Activated gamma-delta T cell treated with anti-CD3 and anti-CD28 coated beads, Interleukin-2, amount 50 U/mL, for 16 hours (primary cell): ENCODE results near the gene CKAP5.
A peak's percentile ranks its signal among the peaks of the same experiment; 100 is the strongest.
"Not testable (repeated sequence)": the region's sequence is repeated elsewhere in the genome, so short reads cannot be mapped to it uniquely, and the experiment has no call there.

Experiments
- DNase-seq: peaks from one replicate; pipeline ENCODE4 v3.0.0-alpha.2; 2020; ENCODE audit warnings: low read depth

The CKAP5 gene

GRCh38 chr11:46855167-46855566 lies 9.1 kb upstream of the CKAP5 start:
- no peak for DNase-seq

GRCh38 chr11:46850829-46851380 lies 4.8 kb upstream of the CKAP5 start:
- no peak for DNase-seq

GRCh38 chr11:46849631-46850030 lies 3.6 kb upstream of the CKAP5 start:
- no peak for DNase-seq

GRCh38 chr11:46846510-46846830 lies 390 bp upstream of the CKAP5 start:
- DNase-seq: no peak

- DNase-seq: no peak
Observed at GRCh38 chr11:46845440-46845739, 690 bp downstream of the CKAP5 start.

- DNase-seq: no peak
Observed at GRCh38 chr11:46840116-46840515, 6.0 kb downstream of the CKAP5 start.

GRCh38 chr11:46838501-46838900 lies 7.6 kb downstream of the CKAP5 start:
- DNase-seq: no peak

GRCh38 chr11:46837860-46838259 lies 8.2 kb downstream of the CKAP5 start:
- no peak for DNase-seq

- DNase-seq: no peak
Observed at GRCh38 chr11:46836870-46837269, 9.2 kb downstream of the CKAP5 start.

GRCh38 chr11:46836431-46836830 lies 9.6 kb downstream of the CKAP5 start:
- no peak for DNase-seq

GRCh38 chr11:46835897-46836296 lies 10.2 kb downstream of the CKAP5 start:
- no peak for DNase-seq

- DNase-seq: no peak
Observed at GRCh38 chr11:46834821-46835220, 11.3 kb downstream of the CKAP5 start.

GRCh38 chr11:46832511-46833214 lies 13.4 kb downstream of the CKAP5 start:
- DNase-seq: no peak

- DNase-seq: no peak
Observed at GRCh38 chr11:46827995-46828394, 18.1 kb downstream of the CKAP5 start.

- peak; percentile 60 for DNase-seq
Observed at GRCh38 chr11:46826310-46827044, 19.6 kb downstream of the CKAP5 start.

GRCh38 chr11:46808799-46809431 lies 37.2 kb downstream of the CKAP5 start:
- no peak for DNase-seq

GRCh38 chr11:46801694-46802470 lies 44.2 kb downstream of the CKAP5 start:
- DNase-seq: no peak

- DNase-seq: no peak
Observed at GRCh38 chr11:46800177-46800576, 45.9 kb downstream of the CKAP5 start.

- DNase-seq: not testable (repeated sequence)
Observed at GRCh38 chr11:46799725-46800124, 46.4 kb downstream of the CKAP5 start.

GRCh38 chr11:46778416-46778815 lies 67.7 kb downstream of the CKAP5 start:
- no peak for DNase-seq

GRCh38 chr11:46776878-46777277 lies 69.2 kb downstream of the CKAP5 start:
- no peak for DNase-seq

GRCh38 chr11:46769636-46770221 lies 76.4 kb downstream of the CKAP5 start:
- DNase-seq: no peak
